Measurements from ENCODE around the gene CENPF. TPM values are rescaled to one million over a fixed set of nuclear protein-coding genes. Genes with fewer than 3 reads are reported as not detected.
A peak's percentile ranks its signal among the peaks of the same experiment; 100 is the strongest.
"Not testable (repeated sequence)": the region's sequence is repeated elsewhere in the genome, so short reads cannot be mapped to it uniquely, and the experiment has no call there.

Gene CENPF
- total RNA-seq, 2 experiments from 2014 or later = 173 to 203 TPM

DNA sequence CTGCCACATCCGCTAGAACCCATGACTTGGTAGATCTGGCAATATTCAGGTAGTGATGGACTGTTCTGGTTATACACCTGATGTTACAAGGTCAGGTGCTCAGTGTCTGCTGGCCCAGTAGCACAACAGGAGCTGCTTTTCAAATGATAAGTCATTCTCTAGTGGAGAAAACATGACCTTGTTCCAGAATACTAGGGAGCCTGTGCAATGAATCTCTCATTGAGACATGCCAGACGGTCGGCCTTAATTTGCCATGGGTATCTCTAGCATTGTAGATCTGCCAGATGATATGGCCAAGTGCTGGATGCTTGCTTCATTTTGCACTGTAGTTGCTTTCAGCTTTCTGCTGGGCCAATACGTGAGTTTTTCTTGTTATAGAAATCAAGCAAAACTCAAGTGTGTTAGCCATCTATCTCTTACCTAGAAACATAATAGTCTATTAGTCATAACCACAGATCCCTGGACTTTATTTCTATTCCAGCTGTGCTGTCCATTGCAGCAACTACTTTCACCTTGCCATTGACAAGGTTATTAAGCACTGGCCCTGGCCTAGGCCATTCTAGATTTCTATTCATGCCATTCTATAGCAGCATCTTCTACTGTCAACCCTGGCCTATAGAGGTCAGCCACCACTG is 13.9 kb upstream of the CENPF start:
- DNase-seq = no peak
- Mint-ChIP-seq H3K4me1 (no peaks in the 10 kb centered on the region), H3K4me3 (no peak overlapping the region), H3K27ac (no peak overlapping the region), H3K36me3 (ENCODE audit: low read depth) (no peaks in the 10 kb centered on the region), H3K9me3 (no peaks in the 10 kb centered on the region), H3K27me3 (peaks cover 11% of the 10 kb centered on the region)
- ChIA-PET POLR2A (no interaction called here), CTCF (interaction anchor here (10.4 kb wide), 1 partner anchor 258 kb away, joined by 99 read pairs; no protein-coding TSS in a partner anchor)

DNA sequence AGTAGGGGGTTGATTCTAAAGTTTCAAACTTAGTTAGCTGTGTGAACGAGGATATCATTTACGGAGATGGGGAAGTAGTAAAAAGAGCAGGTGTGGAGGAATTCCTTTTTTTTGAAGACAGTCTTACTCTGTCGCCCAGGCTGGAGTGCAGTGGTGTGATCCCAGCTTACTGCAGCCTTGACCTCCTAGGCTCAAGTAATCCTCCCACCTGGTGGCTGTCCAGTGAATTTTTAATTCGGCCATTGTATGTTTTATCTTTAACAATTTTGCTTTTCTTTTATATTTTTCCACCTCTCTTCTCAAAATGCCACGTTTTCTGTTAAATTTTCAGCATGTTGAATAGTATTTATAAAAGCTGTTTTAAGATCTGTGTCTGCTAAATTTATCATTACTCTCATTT is 12.3 kb upstream of the CENPF start:
- CTCF ChIA-PET = no interaction called here
- H3K27me3 Mint-ChIP-seq = peaks cover 10% of the 10 kb centered on the region
- POLR2A ChIA-PET = interaction anchor here (0.6 kb wide), 1 partner anchor 227 kb away, joined by 3 read pairs; no protein-coding TSS in a partner anchor

DNA sequence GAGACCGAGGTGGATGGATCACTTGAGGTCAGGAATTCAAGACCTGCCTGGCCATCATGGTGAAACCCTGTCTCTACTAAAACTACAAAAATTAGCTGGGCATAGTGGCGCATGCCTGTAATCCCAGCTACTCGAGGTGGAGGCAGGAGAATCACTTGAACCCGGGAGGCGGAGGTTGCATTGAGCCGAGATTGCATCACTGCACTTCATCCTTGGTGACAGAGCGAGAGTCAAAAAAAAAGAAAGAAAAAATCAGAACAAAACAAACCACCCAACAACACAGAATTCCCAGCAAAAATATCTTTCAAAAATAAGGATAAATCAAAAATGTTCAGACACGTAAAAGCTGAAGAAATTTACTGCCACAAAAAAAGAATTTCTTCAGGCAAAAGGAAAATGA is 11.1 kb upstream of the CENPF start:
- CTCF ChIA-PET = interaction anchor here (1.5 kb wide), 1 partner anchor 258 kb away, joined by 3 read pairs; no protein-coding TSS in a partner anchor
- H3K27ac Mint-ChIP-seq, POLR2A ChIA-PET: not testable (repeated sequence)

More for the DNA sequence above, 12.3 kb upstream of the CENPF start:
- Mint-ChIP-seq H3K4me1 (no peaks in the 10 kb centered on the region), H3K4me3 (no peak overlapping the region), H3K27ac (no peak overlapping the region), H3K9me3 (no peaks in the 10 kb centered on the region), H3K36me3 (ENCODE audit: low read depth) (no peaks in the 10 kb centered on the region)
- DNase-seq = no peak

DNA sequence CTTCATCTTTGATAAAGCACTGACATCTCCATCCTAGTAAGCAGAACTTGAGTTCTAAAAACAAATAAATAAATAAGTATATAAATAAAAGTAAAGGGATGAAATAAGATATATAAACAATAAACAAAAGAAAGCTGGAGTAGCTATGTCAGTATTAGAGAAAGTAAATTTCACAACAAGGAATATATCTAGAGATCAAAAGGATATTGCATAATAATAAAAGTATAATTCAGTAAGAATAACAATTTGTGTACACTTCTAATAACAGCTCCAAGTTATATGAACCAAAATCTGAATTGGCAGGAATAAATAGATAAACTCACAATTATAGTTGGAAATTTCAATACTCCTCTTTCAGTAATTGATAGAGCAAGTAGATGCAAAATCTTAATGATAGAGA is 9.8 kb upstream of the CENPF start:
- POLR2A ChIA-PET = interaction anchor here (0.6 kb wide), 1 partner anchor 120 kb away, joined by 5 read pairs; no protein-coding TSS in a partner anchor
- CTCF ChIA-PET = no interaction called here
- H3K9me3 Mint-ChIP-seq = no peaks in the 10 kb centered on the region
- no peaks in the 10 kb centered on the region for H3K36me3 Mint-ChIP-seq (ENCODE audit: low read depth)
- no peak overlapping the region for H3K4me3 Mint-ChIP-seq
- no peaks in the 10 kb centered on the region for H3K4me1 Mint-ChIP-seq
- no peak for DNase-seq
- H3K27ac Mint-ChIP-seq = no peak overlapping the region
- peaks cover 7% of the 10 kb centered on the region for H3K27me3 Mint-ChIP-seq

More for the DNA sequence above, 11.1 kb upstream of the CENPF start:
- H3K27me3 Mint-ChIP-seq; H3K36me3 Mint-ChIP-seq (ENCODE audit: low read depth); H3K9me3 Mint-ChIP-seq; H3K4me3 Mint-ChIP-seq; H3K4me1 Mint-ChIP-seq; DNase-seq: not testable (repeated sequence)

DNA sequence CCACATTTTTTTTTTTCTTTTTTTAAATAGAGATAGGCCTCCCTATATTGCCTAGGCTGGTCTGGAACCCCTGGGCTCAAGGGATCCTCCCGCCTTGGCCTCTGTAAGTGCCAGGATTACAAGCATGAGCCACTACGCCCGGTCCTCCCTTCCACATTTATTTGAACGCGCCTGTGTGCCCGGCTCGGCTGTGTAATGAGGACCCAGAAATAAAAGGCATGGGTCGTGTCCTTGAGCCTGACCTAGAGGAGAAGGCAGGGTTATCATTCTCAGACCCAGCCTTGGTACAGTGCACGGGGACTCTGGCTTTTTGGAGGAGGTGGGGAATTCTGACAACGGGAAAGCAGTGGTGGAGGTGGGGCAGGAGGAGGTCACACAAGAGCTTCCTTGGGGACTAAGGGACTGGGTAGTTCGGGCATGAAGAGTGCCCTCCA is 841 bp downstream of the CENPF start:
- no peak for DNase-seq

DNA sequence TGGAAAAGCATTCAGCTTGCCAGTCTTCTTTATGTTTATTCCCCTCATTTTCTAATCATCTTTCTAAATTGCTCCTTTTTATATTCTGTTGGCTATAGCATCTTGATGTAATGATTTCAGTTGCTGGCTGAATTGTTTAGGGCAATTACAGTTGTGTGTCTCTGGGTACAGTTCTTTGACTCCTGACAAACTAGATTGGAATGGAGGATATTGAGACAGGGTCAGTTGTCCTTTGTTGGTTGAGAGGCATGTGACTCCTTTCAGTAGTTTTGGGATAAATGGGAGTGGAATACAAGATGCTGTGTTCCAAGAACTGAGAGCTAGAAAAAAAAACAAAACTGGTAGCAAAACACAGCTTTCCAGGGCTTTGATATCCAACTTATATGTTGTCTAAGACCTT is 1.5 kb downstream of the CENPF start:
- Mint-ChIP-seq H3K4me3 (peak overlapping the region; percentile 89), H3K9me3 (peaks cover 4% of the 10 kb centered on the region), H3K27me3 (no peaks in the 10 kb centered on the region), H3K36me3 (ENCODE audit: low read depth) (peaks cover 31% of the 10 kb centered on the region), H3K4me1 (peaks cover 30% of the 10 kb centered on the region), H3K27ac (peak overlapping the region; percentile 96)
- no peak for DNase-seq
- ChIA-PET CTCF (interaction anchor here (0.8 to 1.0 kb wide), 5 partner anchors 11 to 46 kb away, joined by 3 to 4 read pairs (median 3); no protein-coding TSS in a partner anchor), POLR2A (interaction anchor here (0.6 kb wide), 1 partner anchor 279 kb away, joined by 3 read pairs; no protein-coding TSS in a partner anchor)

More for the DNA sequence above, 841 bp downstream of the CENPF start:
- peak overlapping the region; percentile 96 for H3K27ac Mint-ChIP-seq
- peaks cover 27% of the 10 kb centered on the region for H3K4me1 Mint-ChIP-seq
- H3K9me3 Mint-ChIP-seq = no peaks in the 10 kb centered on the region
- H3K27me3 Mint-ChIP-seq = no peaks in the 10 kb centered on the region
- peaks cover 25% of the 10 kb centered on the region for H3K36me3 Mint-ChIP-seq (ENCODE audit: low read depth)
- POLR2A ChIA-PET = interaction anchor here (0.7 kb wide), 1 partner anchor 272 kb away, joined by 4 read pairs; no protein-coding TSS in a partner anchor
- CTCF ChIA-PET = interaction anchor here (0.8 to 1.4 kb wide), 3 partner anchors 17 to 47 kb away, joined by 3 read pairs; no protein-coding TSS in a partner anchor
- H3K4me3 Mint-ChIP-seq = peak overlapping the region; percentile 89

DNA sequence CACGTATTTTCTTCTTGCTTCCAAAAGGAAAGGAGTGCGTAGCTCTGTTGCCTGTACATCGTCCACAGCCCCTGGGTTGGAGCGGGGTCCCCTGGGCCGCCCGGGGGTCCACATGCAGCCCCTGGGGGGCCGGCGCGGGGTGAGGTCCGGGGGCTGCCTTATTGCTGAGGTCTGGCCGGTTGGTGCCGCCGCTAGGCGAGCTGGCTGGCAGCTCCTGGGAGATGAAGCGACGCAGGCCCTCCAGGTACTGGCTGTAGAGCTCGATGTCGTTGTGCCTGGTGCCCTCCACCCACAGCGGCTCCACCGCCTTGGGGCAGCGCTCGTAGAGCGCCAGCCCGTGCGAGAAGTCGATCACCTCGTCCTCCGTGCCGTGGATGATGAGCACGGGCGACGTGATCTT is 2.5 kb downstream of the CENPF start:
- Mint-ChIP-seq H3K36me3 (ENCODE audit: low read depth) (peaks cover 40% of the 10 kb centered on the region), H3K4me1 (peaks cover 33% of the 10 kb centered on the region)
- ChIA-PET POLR2A (interaction anchor here (0.6 kb wide), 1 partner anchor 1585 kb away, joined by 6 read pairs; no protein-coding TSS in a partner anchor), CTCF (interaction anchor here (0.9 to 1.0 kb wide), 2 partner anchors 10 to 18 kb away, joined by 3 to 4 read pairs; no protein-coding TSS in a partner anchor)
- DNase-seq, H3K27ac Mint-ChIP-seq, H3K27me3 Mint-ChIP-seq, H3K9me3 Mint-ChIP-seq, H3K4me3 Mint-ChIP-seq: not testable (repeated sequence)

DNA sequence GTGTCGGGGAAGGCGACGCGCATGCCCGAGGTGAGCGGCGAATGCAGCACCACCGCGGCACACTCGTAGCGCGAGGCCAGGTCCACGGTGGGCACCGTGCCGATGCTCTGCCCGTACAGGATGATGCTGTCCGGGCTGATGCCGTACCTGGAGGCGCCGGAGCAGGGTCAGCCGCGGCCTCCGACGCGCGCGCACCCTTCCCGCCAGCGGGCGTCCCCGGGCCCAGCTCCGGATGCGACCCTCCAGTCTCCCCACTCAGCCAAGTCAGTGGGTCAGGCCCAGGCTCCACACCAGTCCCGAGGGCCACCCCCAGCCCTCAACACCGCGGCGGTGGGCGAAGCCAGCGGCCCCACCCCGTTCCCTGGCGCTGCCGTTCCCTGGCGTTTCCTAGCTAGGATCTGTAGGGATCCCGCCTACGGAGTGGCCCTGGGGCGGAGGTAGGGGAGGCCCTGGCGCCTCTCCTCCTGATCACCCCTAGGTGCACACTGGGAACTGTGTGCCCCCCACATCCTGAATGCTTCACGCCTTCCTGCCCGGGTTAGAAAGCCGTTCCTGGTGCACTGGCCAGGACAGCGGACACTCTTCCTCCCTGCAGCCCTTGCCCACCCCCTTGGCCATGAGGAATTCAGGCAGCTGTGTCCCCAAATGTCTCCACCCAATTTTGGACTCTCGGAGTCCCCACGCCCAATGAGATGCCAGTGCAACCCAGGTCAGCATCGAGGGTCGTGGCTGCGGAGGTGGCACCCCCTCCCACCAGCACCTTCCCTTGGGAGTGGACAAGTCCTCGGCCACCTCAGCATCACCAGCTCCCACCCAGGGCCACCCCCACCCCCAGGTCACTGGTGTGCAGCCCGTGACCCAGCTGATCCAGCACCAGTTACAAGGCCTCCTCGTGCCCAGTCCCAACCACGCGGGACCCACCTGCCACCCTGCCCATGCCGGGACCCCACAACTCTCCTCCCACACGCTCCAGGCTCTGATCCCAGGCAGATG is 3.2 kb downstream of the CENPF start:
- peaks cover 32% of the 10 kb centered on the region for H3K4me1 Mint-ChIP-seq
- peaks cover 12% of the 10 kb centered on the region for H3K9me3 Mint-ChIP-seq
- CTCF ChIA-PET, POLR2A ChIA-PET, DNase-seq, H3K27me3 Mint-ChIP-seq, H3K27ac Mint-ChIP-seq, H3K4me3 Mint-ChIP-seq: not testable (repeated sequence)
- peaks cover 48% of the 10 kb centered on the region for H3K36me3 Mint-ChIP-seq (ENCODE audit: low read depth)

DNA sequence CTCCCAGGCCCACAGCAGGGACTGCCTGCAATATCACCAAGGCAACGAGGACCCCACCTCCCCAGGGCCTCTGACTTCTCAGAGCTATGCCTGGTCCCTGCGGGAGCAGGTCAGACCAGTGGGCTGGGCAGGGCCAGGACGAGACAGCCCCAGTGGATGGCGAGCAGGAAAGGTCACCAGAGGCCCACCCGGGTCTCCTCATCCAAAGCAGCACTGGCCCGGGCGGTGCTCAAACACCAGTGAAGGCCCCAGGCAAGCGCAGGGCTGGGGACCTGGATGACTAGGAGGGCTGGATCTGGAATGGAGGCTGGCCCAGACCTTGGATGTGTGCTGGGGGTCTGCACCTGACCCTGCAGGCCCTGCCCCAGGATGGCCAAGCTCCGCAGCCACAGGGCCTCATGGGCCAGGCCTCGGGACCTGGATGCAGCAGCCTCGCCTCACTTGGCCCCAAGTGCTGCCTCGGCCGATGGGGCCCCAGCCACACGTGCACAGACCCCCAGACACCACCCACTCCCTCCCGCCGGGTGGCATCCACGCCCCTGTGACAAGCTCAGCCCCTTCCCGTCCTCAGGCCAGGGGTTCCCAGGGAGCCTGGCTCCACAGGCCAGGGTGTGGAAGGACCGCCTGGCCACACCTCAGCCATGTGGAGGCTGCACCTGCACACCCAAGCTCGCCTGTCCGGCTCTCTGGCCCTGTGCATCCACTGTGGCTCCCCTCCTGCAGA is 4.7 kb downstream of the CENPF start:
- CTCF ChIA-PET, H3K27me3 Mint-ChIP-seq, H3K4me3 Mint-ChIP-seq, POLR2A ChIA-PET, H3K27ac Mint-ChIP-seq, DNase-seq: not testable (repeated sequence)
- peaks cover 60% of the 10 kb centered on the region for H3K36me3 Mint-ChIP-seq (ENCODE audit: low read depth)
- H3K9me3 Mint-ChIP-seq = peaks cover 12% of the 10 kb centered on the region
- H3K4me1 Mint-ChIP-seq = peaks cover 31% of the 10 kb centered on the region

DNA sequence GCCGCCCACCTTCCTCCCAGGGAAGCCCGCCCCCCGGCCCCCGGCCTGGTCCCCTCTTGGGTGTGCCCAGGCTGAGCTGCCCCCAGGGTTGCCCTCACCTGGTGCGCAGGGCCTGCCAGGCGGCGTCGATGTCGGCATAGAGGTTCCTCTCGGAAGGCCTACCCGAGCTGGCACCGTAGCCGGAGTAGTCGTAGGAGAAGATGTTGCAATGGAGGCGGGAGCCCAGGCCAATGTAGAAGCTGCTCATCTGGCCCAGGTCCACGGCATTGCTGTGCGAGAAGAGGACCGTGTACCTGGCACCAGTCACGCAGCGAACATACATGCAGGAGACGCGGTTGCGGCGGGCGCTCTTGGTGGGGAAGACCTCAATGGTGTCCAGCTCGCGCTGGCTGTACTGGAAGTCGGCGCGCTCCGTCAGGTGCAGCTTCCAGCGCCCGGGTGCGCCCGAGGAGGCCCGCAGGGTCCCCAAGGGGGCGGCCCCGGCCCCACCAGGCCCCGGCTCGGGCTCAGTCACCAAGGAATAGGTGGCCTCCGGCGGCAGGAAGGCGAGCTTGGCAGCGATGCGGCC is 5.3 kb downstream of the CENPF start:
- DNase-seq, H3K27me3 Mint-ChIP-seq, H3K27ac Mint-ChIP-seq, POLR2A ChIA-PET, H3K4me3 Mint-ChIP-seq: not testable (repeated sequence)
- Mint-ChIP-seq H3K4me1 (peaks cover 34% of the 10 kb centered on the region), H3K36me3 (ENCODE audit: low read depth) (peaks cover 62% of the 10 kb centered on the region), H3K9me3 (peaks cover 12% of the 10 kb centered on the region)
- CTCF ChIA-PET = interaction anchor here (1.1 kb wide), 1 partner anchor 30 kb away, joined by 3 read pairs; no protein-coding TSS in a partner anchor

DNA sequence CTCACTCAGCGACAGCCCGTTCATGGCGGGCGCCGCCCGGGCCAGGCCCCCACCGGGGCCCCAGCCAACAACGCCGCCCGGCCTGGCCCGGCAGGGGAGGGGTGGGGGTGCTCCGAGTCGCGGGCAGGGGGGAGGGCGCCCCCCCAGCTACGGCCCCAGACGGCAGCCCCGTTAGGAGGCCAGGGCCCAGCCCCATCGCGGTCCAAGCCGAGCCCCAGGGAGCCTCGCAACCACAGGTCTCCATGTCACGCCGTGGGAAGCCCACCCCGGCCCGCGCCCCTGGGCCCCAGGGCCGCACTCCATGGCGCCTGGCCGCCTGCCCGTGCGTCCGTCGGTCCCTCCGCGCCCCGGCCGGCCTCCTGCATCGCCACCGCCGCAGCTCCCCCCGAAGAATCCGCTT is 5.8 kb downstream of the CENPF start:
- DNase-seq, H3K4me3 Mint-ChIP-seq, H3K27me3 Mint-ChIP-seq, H3K27ac Mint-ChIP-seq, POLR2A ChIA-PET: not testable (repeated sequence)
- peaks cover 36% of the 10 kb centered on the region for H3K4me1 Mint-ChIP-seq
- H3K36me3 Mint-ChIP-seq (ENCODE audit: low read depth) = peaks cover 64% of the 10 kb centered on the region
- peaks cover 12% of the 10 kb centered on the region for H3K9me3 Mint-ChIP-seq
- CTCF ChIA-PET = interaction anchor here (0.8 to 1.1 kb wide), 2 partner anchors 29 to 276 kb away, joined by 3 read pairs; no protein-coding TSS in a partner anchor

DNA sequence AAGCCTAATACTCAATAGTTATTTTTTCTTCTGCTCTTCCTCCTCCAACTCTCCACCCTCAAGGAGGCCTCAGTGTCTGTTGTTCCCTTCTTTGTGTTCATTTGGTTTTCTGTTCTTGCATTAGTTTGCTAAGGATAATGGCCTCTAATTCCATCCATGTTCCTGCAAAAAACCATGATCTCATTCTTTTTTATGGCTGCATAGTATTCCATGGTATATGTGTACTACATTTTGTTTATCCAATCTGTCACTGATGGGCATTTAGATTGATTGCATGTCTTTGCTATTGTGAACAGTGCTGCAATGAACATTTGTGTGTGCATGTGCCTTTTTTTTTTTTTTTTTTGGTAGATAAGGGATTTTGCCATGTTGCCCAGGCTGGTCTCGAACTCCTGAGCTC is 6.7 kb downstream of the CENPF start:
- no peak for DNase-seq
- peaks cover 35% of the 10 kb centered on the region for H3K4me1 Mint-ChIP-seq
- H3K27ac Mint-ChIP-seq = no peak overlapping the region
- H3K27me3 Mint-ChIP-seq = no peaks in the 10 kb centered on the region
- H3K9me3 Mint-ChIP-seq = peaks cover 12% of the 10 kb centered on the region
- ChIA-PET POLR2A (no interaction called here), CTCF (interaction anchor here (0.8 kb wide), 1 partner anchor 277 kb away, joined by 3 read pairs; no protein-coding TSS in a partner anchor)
- H3K4me3 Mint-ChIP-seq = no peak overlapping the region
- H3K36me3 Mint-ChIP-seq (ENCODE audit: low read depth) = peaks cover 71% of the 10 kb centered on the region

Data from activated CD4-positive, alpha-beta T cell treated with anti-CD3 and anti-CD28 coated beads, Interleukin-2, amount 10 ng/mL, durations not matched to agents 7 days and 5 days (primary cell).